Measurements from ENCODE around the gene SCAF4. TPM values are rescaled to one million over a fixed set of nuclear protein-coding genes. Genes with fewer than 3 reads are reported as not detected.

The SCAF4 gene
- total RNA-seq, 1 donor from 2014 or later = 49.7 TPM

GRCh38 chr21:31728191-31728590 lies 3.7 kb downstream of the SCAF4 start:
- H3K27me3 Mint-ChIP-seq (ENCODE audit: unreplicated experiment) = peaks cover 6% of the 10 kb centered on the region
- no peak overlapping the region for H3K4me3 Mint-ChIP-seq (ENCODE audit: unreplicated experiment)
- H3K4me1 Mint-ChIP-seq (ENCODE audit: unreplicated experiment) = peaks cover 8% of the 10 kb centered on the region
- TF ChIP-seq, protein P1, sequence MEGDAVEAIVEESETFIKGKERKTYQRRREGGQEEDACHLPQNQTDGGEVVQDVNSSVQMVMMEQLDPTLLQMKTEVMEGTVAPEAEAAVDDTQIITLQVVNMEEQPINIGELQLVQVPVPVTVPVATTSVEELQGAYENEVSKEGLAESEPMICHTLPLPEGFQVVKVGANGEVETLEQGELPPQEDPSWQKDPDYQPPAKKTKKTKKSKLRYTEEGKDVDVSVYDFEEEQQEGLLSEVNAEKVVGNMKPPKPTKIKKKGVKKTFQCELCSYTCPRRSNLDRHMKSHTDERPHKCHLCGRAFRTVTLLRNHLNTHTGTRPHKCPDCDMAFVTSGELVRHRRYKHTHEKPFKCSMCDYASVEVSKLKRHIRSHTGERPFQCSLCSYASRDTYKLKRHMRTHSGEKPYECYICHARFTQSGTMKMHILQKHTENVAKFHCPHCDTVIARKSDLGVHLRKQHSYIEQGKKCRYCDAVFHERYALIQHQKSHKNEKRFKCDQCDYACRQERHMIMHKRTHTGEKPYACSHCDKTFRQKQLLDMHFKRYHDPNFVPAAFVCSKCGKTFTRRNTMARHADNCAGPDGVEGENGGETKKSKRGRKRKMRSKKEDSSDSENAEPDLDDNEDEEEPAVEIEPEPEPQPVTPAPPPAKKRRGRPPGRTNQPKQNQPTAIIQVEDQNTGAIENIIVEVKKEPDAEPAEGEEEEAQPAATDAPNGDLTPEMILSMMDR (IDR thresholded peaks at IDR 0.05; ENCODE audit: unreplicated experiment) = no peak
- H3K36me3 Mint-ChIP-seq (ENCODE audit: low read depth, unreplicated experiment) = peaks cover 4% of the 10 kb centered on the region
- no peak overlapping the region for H3K27ac Mint-ChIP-seq (ENCODE audit: unreplicated experiment)
- H3K9me3 Mint-ChIP-seq (ENCODE audit: unreplicated experiment) = no peaks in the 10 kb centered on the region
- no peak for DNase-seq (ENCODE audit: low spot score)

DNA sequence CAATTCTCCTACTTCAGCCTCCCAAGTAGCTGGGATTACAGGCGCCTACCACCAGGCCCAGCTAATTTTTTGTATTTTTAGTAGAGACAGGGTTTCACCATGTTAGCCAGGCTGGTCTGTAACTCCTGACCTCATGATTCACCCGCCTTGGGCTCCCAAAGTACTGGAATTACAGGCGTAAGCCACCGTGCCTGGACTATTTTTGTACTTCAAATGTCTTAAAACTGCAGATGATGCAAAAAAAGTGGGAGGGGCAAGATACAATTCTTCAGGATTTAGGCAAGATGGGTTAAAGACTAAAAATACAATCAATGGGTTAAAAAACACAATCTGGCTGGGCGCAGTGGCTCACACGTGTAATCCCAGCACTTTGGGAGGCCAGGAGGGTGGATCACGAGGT lies 4.7 kb downstream of the SCAF4 start:
- Mint-ChIP-seq H3K27ac (ENCODE audit: unreplicated experiment) (no peak overlapping the region), H3K36me3 (ENCODE audit: low read depth, unreplicated experiment) (peaks cover 4% of the 10 kb centered on the region), H3K4me1 (ENCODE audit: unreplicated experiment) (peaks cover 8% of the 10 kb centered on the region), H3K4me3 (ENCODE audit: unreplicated experiment) (no peak overlapping the region), H3K27me3 (ENCODE audit: unreplicated experiment) (peaks cover 6% of the 10 kb centered on the region), H3K9me3 (ENCODE audit: unreplicated experiment) (no peaks in the 10 kb centered on the region)
- TF ChIP-seq, protein P1 (IDR thresholded peaks at IDR 0.05; ENCODE audit: unreplicated experiment) = no peak
- DNase-seq (ENCODE audit: low spot score) = no peak

GRCh38 chr21:31726407-31726806 lies 5.5 kb downstream of the SCAF4 start:
- H3K36me3 Mint-ChIP-seq (ENCODE audit: low read depth, unreplicated experiment) = peaks cover 4% of the 10 kb centered on the region
- H3K27me3 Mint-ChIP-seq (ENCODE audit: unreplicated experiment) = peaks cover 6% of the 10 kb centered on the region
- no peak overlapping the region for H3K27ac Mint-ChIP-seq (ENCODE audit: unreplicated experiment)
- H3K4me1 Mint-ChIP-seq (ENCODE audit: unreplicated experiment) = peaks cover 8% of the 10 kb centered on the region
- TF ChIP-seq, protein P1 (IDR thresholded peaks at IDR 0.05; ENCODE audit: unreplicated experiment) = no peak
- H3K9me3 Mint-ChIP-seq (ENCODE audit: unreplicated experiment) = no peaks in the 10 kb centered on the region
- DNase-seq (ENCODE audit: low spot score) = no peak
- no peak overlapping the region for H3K4me3 Mint-ChIP-seq (ENCODE audit: unreplicated experiment)

DNA sequence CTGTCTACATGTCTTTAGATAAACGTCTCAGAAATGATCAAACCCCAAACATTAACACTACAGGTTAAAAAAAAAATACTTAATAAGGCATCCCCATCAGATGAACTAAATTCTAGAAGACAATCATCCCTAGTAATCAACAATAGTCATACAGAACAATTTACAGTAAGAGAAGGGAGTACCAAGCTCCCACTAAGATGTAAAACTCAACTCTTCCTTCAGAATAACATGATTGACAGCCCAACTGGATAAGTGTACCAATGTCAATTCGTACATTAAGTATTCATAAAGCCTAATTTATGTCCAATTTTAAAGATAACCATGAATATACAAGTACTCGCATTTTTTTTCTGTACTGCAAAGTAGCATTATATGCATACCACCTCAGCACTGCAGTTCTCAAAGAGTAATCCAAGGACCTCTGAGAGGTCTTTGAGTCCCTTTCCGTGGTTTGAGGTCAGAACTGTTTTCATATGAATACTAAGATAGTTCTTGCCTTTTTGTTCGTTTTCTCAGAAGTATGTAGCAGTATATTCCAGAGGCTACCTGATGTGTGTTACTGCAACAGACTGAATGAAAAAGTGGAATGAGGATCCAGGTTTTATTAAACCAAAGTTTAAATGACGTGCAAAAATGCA lies 6.6 kb downstream of the SCAF4 start:
- TF ChIP-seq, protein P1 (IDR thresholded peaks at IDR 0.05; ENCODE audit: unreplicated experiment) = no peak
- peaks cover 5% of the 10 kb centered on the region for H3K4me1 Mint-ChIP-seq (ENCODE audit: unreplicated experiment)
- no peak overlapping the region for H3K27ac Mint-ChIP-seq (ENCODE audit: unreplicated experiment)
- H3K27me3 Mint-ChIP-seq (ENCODE audit: unreplicated experiment) = peaks cover 3% of the 10 kb centered on the region
- H3K36me3 Mint-ChIP-seq (ENCODE audit: low read depth, unreplicated experiment) = no peaks in the 10 kb centered on the region
- no peak for DNase-seq (ENCODE audit: low spot score)
- H3K9me3 Mint-ChIP-seq (ENCODE audit: unreplicated experiment) = no peaks in the 10 kb centered on the region
- no peak overlapping the region for H3K4me3 Mint-ChIP-seq (ENCODE audit: unreplicated experiment)

- Mint-ChIP-seq H3K27me3 (ENCODE audit: unreplicated experiment) (no peaks in the 10 kb centered on the region), H3K9me3 (ENCODE audit: unreplicated experiment) (no peaks in the 10 kb centered on the region), H3K27ac (ENCODE audit: unreplicated experiment) (no peak overlapping the region), H3K4me1 (ENCODE audit: unreplicated experiment) (peaks cover 2% of the 10 kb centered on the region), H3K36me3 (ENCODE audit: low read depth, unreplicated experiment) (no peaks in the 10 kb centered on the region), H3K4me3 (ENCODE audit: unreplicated experiment) (no peak overlapping the region)
- DNase-seq (ENCODE audit: low spot score) = no peak
- TF ChIP-seq, protein P1 (IDR thresholded peaks at IDR 0.05; ENCODE audit: unreplicated experiment) = no peak
Observed at GRCh38 chr21:31724552-31724951, 7.4 kb downstream of the SCAF4 start.

Data from endothelial cell (in vitro differentiated cells).